Activated naive CD4-positive, alpha-beta T cell (primary cell): ENCODE results near the gene ALKBH7.

Source experiments
- DNase-seq, 4 experiments: peaks; one replicate each; lab custom pipeline; 2025; lab: John Stamatoyannopoulos, UW

Gene ALKBH7

DNA sequence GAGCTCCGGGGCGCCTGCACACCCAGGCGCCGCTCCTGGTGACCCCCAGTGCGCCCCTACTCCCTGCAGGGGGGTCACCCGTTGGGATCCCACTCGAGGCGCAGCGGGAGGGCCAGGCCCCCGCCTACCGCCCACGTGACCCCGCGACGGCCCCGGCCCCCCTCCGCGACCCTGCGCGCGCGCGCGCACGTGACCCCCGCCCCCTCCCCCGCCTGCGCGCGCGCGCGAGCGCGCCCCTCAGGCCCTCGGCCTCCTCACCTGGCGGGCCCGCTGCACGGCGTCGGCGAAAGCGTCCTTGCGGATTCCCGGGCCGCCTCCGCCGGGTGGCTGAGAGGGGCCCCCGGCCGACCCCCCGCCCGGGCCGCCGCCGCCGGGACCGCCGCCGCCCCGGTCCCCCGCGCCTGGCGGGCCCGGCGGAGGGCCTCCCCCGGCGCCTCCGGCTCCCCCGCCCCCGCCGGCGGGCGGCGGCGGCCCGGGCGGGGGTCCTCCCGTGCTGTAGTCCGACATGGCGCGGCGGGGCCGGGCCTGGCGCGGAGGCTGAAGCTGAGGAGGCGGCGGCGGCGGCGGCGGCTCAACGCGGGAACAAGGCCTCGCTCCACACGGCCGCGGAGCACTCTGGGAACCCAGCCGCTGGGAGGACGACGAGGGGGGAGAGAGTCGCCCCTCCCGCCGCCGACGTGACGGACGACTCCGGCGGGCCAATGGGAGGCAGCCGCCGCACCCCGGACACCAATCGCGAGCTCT is 51.8 kb downstream of the ALKBH7 start, which contains the start of gene KHSRP:
TSS of gene KHSRP (minus strand) at position 617 of the 744 bp plus-strand sequence. CDS start at position 507, 110 bp downstream.
- DNase-seq = no peak
